GM19023 (cell line): ENCODE measurements around the gene TRIM54.

Experiments
- ATAC-seq: cut with Tn5 transposase; IDR thresholded peaks from one replicate; pipeline ENCODE4 v1.9.1; 2021; ENCODE audit warnings: mild to moderate bottlenecking, moderate library complexity; ENCODE audit not compliant: unreplicated experiment

The TRIM54 gene

GRCh38 chr2:27281855-27282559 is at the start of gene TRIM54:
TRIM54 (plus strand) TSS chr2:27282429; CDS start chr2:27282732, 303 bp downstream.
- no peak for ATAC-seq

DNA sequence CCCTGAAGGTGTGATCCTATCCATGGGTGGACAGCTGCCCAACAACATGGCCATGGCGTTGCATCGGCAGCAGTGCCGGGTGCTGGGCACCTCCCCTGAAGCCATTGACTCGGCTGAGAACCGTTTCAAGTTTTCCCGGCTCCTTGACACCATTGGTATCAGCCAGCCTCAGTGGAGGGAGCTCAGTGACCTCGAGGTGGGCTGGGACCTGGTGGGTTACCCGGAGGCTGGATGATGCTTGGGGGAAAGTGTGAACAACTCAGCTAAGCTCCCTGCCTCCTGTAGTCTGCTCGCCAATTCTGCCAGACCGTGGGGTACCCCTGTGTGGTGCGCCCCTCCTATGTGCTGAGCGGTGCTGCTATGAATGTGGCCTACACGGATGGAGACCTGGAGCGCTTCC is 48.9 kb upstream of the TRIM54 start:
- ATAC-seq, result no peak

- ATAC-seq, result no peak
Observed at GRCh38 chr2:27236136-27236535, 46.1 kb upstream of the TRIM54 start.

DNA sequence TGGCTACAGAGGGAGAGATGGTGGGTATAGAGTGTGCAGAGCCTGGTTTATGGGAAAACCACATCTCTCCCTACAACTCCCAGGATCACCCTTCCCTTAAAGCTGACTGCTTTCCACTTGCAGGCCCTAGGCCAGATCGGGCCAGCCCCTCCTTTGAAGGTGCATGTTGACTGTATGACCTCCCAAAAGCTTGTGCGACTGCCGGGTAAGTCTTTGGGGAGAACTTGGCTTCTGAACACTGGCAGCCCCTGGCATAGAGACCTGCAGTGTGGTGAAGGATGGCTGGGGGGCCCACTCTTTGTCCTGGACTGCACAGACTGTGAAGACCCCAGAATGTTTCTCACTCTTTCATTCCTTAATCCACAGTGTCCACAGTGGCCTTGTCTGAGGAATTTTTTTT is 45.6 kb upstream of the TRIM54 start:
- no peak for ATAC-seq

GRCh38 chr2:27237341-27237945 is 44.8 kb upstream of the TRIM54 start:
- ATAC-seq, result no peak

DNA sequence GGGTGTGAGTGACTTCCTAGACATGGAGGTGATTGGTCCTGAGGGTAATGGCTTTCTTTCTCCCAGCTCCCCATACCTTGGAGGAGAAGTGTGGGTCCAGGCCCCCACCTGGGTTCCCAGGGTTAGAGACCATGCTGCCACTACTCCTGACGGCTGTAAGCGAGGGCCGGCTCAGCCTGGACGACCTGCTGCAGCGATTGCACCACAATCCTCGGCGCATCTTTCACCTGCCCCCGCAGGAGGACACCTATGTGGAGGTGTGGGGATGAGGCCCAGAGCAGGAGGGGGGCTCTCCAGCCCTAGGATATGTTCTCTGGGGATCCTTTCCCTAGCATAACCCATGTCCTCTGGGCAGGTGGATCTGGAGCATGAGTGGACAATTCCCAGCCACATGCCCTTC is 43.3 kb upstream of the TRIM54 start:
- no peak for ATAC-seq

GRCh38 chr2:27240406-27240805 is 41.8 kb upstream of the TRIM54 start:
- no peak for ATAC-seq

DNA sequence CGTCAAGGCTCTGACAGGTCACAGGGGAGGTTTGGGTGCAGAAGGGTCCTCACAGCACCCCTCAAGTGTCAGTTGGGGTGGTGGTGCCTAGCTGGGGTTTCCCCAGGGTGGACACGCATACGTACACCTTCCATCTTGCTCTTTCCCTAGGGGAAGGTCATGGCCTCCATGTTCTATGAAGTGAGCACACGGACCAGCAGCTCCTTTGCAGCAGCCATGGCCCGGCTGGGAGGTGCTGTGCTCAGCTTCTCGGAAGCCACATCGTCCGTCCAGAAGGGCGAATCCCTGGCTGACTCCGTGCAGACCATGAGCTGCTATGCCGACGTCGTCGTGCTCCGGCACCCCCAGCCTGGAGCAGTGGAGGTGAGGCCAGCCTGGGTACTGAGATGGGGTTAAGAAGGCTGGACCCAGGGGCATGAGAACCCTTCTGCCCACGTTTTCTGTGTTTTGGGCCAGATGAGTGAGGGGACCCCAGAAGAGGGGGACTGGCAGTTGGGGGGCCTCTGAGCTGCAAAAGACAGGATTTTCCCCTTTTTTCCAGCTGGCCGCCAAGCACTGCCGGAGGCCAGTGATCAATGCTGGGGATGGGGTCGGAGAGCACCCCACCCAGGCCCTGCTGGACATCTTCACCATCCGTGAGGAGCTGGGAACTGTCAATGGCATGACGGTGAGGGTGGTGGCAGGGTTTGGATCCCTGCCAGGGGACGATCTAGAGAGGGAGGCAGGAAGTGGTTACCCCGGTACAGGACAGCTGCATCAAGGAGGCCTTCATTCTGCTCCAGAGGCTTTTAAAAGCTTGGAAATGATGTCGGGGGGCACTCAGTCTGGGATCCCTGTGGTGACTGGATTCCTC is 40.2 kb upstream of the TRIM54 start:
- no peak for ATAC-seq

DNA sequence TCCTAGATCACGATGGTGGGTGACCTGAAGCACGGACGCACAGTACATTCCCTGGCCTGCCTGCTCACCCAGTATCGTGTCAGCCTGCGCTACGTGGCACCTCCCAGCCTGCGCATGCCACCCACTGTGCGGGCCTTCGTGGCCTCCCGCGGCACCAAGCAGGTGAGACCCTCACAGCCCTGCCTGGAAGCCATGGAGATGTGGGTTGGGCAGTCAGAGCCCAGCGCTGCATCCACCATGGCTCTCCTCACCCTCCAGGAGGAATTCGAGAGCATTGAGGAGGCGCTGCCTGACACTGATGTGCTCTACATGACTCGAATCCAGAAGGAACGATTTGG is 39.6 kb upstream of the TRIM54 start:
- ATAC-seq, result no peak

DNA sequence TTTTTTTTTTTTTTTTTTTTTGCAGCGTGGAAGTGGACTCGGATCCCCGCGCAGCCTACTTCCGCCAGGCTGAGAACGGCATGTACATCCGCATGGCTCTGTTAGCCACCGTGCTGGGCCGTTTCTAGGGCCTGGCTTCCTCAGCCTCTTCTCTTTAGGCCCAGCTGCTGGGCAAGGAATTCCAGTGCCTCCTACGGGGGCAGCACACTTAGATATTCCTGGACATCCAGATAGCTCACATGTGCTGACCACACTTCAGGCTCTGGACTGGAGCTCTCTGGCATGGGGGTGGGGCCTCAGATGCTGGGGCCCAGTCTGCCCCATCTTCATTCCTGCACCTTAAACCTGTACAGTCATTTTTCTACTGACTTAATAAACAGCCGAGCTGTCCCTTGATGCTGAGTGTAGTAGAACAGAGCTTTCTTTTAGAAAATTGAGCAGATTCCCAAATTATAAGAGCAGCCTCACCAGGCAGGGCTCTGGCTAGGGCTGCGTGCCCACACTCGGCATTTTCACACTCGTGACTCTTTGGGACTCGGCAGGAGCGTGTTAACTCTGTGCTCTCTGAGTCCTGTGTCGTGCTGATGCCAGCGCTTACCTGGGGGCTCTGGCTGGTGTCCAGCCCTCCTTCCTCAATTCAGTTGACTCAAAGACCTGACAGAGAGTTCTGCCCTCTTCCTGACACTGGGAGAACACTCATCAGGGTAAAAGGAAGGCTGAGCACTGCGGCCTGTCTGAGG is 38.7 kb upstream of the TRIM54 start:
- ATAC-seq, result no peak

DNA sequence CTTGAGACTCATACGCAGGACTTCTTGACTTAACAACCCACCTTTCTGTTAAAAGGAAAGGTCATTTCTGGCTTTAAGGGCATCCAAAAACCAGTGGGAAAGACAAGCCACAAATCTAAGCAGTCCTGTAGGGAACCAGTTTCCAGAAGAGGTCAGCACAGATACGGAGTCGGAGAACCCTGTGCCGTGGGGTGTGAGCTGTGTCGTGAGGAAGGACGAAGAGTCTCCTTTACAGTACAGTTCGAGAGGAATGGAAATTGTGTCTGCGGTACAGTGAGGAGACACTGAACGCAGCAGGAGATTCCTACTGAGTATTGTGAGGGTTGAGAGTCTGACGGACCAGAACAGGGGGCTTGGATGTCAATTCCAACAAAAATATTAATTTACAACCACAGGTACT is 37.1 kb upstream of the TRIM54 start:
- ATAC-seq, result no peak

GRCh38 chr2:27245626-27246025 is 36.6 kb upstream of the TRIM54 start:
- ATAC-seq, result no peak

DNA sequence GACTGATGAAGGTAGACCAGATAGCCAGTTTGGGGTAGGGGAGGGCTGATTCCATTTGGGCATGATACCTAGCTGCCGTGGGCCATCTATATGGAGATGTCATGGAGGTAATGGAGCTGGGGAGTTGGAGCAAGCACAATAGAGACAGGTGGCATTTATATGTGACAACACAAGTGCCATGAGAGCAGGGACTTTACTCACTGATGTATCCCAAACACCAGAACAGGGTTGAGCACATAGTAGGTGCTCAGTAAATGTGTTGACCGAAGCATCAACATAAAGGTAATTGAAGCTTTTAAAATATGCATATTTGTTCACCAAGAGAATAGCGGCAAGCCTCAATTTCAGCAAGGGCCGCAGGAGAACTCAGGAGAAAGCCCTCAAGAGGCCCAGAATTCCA is 34.3 kb upstream of the TRIM54 start:
- no peak for ATAC-seq

GRCh38 chr2:27249159-27249890 is 32.9 kb upstream of the TRIM54 start:
- ATAC-seq, result no peak

DNA sequence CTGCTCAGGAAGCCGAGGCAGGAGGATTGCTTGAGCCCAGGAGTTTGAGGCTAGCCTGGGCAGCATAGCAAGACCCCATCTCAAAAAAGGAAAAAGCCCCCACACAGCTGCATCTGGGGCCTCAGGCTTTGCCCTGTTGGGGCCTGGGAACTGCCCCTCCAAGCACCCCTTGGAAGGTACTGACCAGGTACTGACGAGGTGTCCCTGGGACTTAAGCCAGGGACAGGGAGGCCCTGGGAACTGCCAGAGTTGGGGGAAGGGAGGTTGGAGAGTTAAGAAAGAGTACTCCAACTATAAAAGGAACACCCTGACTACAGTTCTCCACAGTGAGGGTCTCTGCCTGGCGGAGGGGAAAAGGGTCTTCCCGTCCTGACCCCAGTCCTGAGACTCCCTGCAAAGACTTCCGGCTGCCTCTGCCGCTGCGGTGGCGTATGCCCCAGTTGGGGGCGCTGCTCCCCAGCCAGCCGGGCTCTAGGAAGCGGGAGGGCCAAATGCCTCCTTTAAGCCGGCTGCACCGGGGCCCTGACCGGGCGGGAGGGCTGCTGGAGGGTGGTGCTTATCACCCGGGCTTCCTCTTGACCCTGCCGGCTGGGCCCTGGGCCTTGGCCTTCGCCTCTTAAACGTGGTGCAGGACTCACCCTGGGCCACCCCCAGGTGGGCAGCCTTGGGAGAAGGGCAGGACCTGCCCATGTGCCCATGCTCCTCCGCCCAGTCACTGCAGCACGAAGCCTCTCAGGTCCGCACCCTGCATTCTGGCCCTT is 32.2 kb upstream of the TRIM54 start:
- ATAC-seq, result no peak

DNA sequence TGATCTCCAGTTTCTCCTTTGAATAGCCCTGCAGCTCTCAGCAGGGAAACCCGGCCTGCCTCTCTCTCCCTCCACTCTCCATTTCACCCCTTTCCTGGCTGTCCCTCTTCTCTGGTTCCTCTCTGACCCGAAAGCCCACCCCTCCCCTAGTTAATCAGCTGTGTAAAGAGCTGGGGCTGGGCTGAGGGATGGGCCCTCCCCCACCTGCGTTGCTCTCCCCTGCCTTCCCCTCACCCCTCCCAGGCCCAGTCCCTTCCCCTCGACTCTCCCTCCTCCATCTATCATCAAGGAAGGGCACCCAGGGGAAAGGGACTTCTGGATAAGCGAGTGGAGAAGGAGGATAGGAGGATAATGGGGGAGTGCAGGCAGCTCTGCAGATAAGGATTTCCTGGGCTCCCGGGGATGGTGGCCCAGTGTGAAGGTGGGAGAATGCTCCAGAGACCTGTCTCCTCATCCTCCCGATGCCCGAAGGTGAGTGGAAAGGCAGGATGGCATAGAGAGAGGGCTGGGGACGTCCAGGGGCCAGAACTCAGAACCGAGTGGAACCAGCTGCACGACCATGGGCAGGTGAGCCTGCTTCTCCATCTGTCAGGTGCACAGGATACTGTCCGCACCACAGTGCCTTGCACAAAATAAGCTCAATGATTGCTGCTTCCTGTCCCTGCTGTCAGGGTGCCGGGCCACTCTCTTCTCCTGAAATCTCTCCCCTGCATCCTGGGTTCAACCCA is 31.4 kb upstream of the TRIM54 start:
- no peak for ATAC-seq

GRCh38 chr2:27251766-27252165 is 30.5 kb upstream of the TRIM54 start:
- ATAC-seq, result no peak

DNA sequence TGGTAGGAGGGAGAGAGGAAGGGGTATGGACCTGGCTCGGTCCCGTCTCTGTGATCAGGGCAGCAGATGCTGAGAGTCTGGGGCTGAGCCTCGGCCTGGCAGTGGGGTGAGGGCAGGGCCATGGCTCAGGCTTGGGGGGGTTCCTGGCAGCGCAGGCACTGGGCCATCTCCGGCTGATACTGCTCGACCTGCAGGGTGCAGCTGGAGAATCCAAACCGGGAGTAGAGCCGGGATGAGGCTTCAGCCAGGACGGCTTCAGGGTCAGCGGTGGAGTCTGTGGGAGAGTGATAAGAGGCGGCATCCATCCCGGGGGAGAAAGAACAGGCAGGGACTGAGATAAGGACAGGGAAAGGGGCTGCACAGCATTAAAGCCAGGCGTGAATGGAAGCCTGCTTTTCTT is 27.0 kb upstream of the TRIM54 start:
- no peak for ATAC-seq

GRCh38 chr2:27255660-27256059 is 26.6 kb upstream of the TRIM54 start:
- no peak for ATAC-seq
